ENCODE data around the gene EMP1.

- TF ChIP-seq CTCF (IDR thresholded peaks at IDR 0.05) (no peak), POLR2A (IDR thresholded peaks at IDR 0.05) (no peak)
Measured at GRCh38 chr12:13195785-13196129, 769 bp upstream of the EMP1 start.
